D341Med (cell line): ENCODE results near the gene PRKAG2.

Experiments
- DNase-seq: peaks from one replicate; pipeline ENCODE4 v3.0.0; 2012; ENCODE audit warnings: low spot score

Gene PRKAG2

GRCh38 chr7:151864561-151864960, 12.4 kb downstream of the PRKAG2 start:
- DNase-seq, result no peak

- no peak for DNase-seq
These were observed 12.8 kb downstream of the PRKAG2 start for GRCh38 chr7:151864081-151864480.

- no peak for DNase-seq
These were observed 13.4 kb downstream of the PRKAG2 start for GRCh38 chr7:151863386-151864079.

GRCh38 chr7:151862606-151863381, 14.1 kb downstream of the PRKAG2 start:
- DNase-seq, result no peak

GRCh38 chr7:151861881-151862280, 15.0 kb downstream of the PRKAG2 start:
- no peak for DNase-seq

- no peak for DNase-seq
These were observed 16.1 kb downstream of the PRKAG2 start for GRCh38 chr7:151860771-151861170.

GRCh38 chr7:151859948-151860685, 16.8 kb downstream of the PRKAG2 start:
- no peak for DNase-seq

- DNase-seq, result no peak
These were observed 17.6 kb downstream of the PRKAG2 start for GRCh38 chr7:151859111-151859947.

- DNase-seq, result no peak
These were observed 18.5 kb downstream of the PRKAG2 start for GRCh38 chr7:151858456-151858855.

GRCh38 chr7:151857866-151858450, 19.0 kb downstream of the PRKAG2 start:
- no peak for DNase-seq

- DNase-seq, result no peak
These were observed 19.5 kb downstream of the PRKAG2 start for GRCh38 chr7:151857412-151857811.

GRCh38 chr7:151856516-151856915, 20.4 kb downstream of the PRKAG2 start:
- DNase-seq, result no peak

GRCh38 chr7:151856098-151856497, 20.8 kb downstream of the PRKAG2 start:
- no peak for DNase-seq

GRCh38 chr7:151854720-151855071, 22.2 kb downstream of the PRKAG2 start:
- no peak for DNase-seq

GRCh38 chr7:151853896-151854719, 22.8 kb downstream of the PRKAG2 start:
- no peak for DNase-seq

- no peak for DNase-seq
These were observed 24.2 kb downstream of the PRKAG2 start for GRCh38 chr7:151852486-151853396.

- DNase-seq, result no peak
These were observed 25.1 kb downstream of the PRKAG2 start for GRCh38 chr7:151851782-151852181.

- DNase-seq, result no peak
These were observed 25.7 kb downstream of the PRKAG2 start for GRCh38 chr7:151851145-151851751.

- DNase-seq, result no peak
These were observed 26.3 kb downstream of the PRKAG2 start for GRCh38 chr7:151850491-151851124.
